ENCODE data around the gene ADGRL3.

The ADGRL3 gene

GRCh38 chr4:62028745-62029144, 828.6 kb downstream of the ADGRL3 start:
- Histone ChIP-seq H2AFZ (ENCODE audit: low read length) (no peak overlapping the region), H3K4me3 (ENCODE audit: low read depth, low read length, poor library complexity, severe bottlenecking) (no peak overlapping the region), H3K79me2 (ENCODE audit: insufficient read depth, low read length) (no peaks in the 10 kb centered on the region), H3F3A (ENCODE audit: insufficient read depth, low read length) (no peaks in the 10 kb centered on the region), H3K36me3 (ENCODE audit: insufficient read depth, low read length) (no peaks in the 10 kb centered on the region), H3K9me3 (ENCODE audit: low read length) (no peaks in the 10 kb centered on the region), H3K27ac (ENCODE audit: low read depth, low read length, poor library complexity, severe bottlenecking) (no peak overlapping the region), H4K20me1 (ENCODE audit: insufficient read depth, low read length) (no peaks in the 10 kb centered on the region), H3K4me1 (ENCODE audit: insufficient read depth, low read length, severe bottlenecking) (no peaks in the 10 kb centered on the region), H3K27me3 (ENCODE audit: insufficient read depth, low read length) (no peaks in the 10 kb centered on the region), H3K9ac (ENCODE audit: low read length) (no peak overlapping the region), H3K4me2 (ENCODE audit: low read length) (no peak overlapping the region), H3K9me2 (ENCODE audit: low read depth, low read length) (no peaks in the 10 kb centered on the region)
- TF ChIP-seq CTCF (IDR thresholded peaks at IDR 0.05; ENCODE audit: low read length) (no peak), EZH2 (IDR thresholded peaks at IDR 0.05; ENCODE audit: borderline replicate concordance, low read length) (no peak)

DNA sequence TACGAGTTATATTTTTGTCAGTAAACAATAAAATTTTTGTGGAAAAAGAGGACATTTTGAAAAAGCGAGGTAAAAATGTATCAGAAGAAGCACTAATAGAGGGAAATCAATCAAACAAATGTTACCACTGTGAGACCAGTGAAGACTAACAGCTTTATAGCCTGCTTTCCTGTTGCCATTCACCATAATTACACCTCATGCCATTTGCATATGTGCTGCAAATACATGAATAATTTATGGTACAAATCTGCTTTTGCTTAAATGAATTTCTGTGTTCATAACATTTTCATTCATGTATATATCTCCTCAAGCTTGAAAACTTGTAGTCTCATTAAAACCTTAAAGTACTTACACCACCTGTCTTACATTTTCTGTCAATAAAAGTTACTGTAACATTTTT, 830.8 kb downstream of the ADGRL3 start:
- no peaks in the 10 kb centered on the region for H3K79me2 ChIP-seq (ENCODE audit: insufficient read depth, low read length)
- H3K9me3 ChIP-seq (ENCODE audit: low read length): no peaks in the 10 kb centered on the region
- no peak overlapping the region for H3K4me3 ChIP-seq (ENCODE audit: low read depth, low read length, poor library complexity, severe bottlenecking)
- H4K20me1 ChIP-seq (ENCODE audit: insufficient read depth, low read length): no peaks in the 10 kb centered on the region
- H3K36me3 ChIP-seq (ENCODE audit: insufficient read depth, low read length): no peaks in the 10 kb centered on the region
- TF ChIP-seq EZH2 (IDR thresholded peaks at IDR 0.05; ENCODE audit: borderline replicate concordance, low read length) (no peak), CTCF (IDR thresholded peaks at IDR 0.05; ENCODE audit: low read length) (no peak)
- no peaks in the 10 kb centered on the region for H3F3A ChIP-seq (ENCODE audit: insufficient read depth, low read length)
- H3K27ac ChIP-seq (ENCODE audit: low read depth, low read length, poor library complexity, severe bottlenecking): no peak overlapping the region
- H3K9ac ChIP-seq (ENCODE audit: low read length): no peak overlapping the region
- H2AFZ ChIP-seq (ENCODE audit: low read length): no peak overlapping the region
- H3K4me2 ChIP-seq (ENCODE audit: low read length): no peak overlapping the region
- no peaks in the 10 kb centered on the region for H3K27me3 ChIP-seq (ENCODE audit: insufficient read depth, low read length)
- H3K9me2 ChIP-seq (ENCODE audit: low read depth, low read length): no peaks in the 10 kb centered on the region
- no peaks in the 10 kb centered on the region for H3K4me1 ChIP-seq (ENCODE audit: insufficient read depth, low read length, severe bottlenecking)

GRCh38 chr4:62037571-62037970, 837.4 kb downstream of the ADGRL3 start:
- Histone ChIP-seq H3K27ac (ENCODE audit: low read depth, low read length, poor library complexity, severe bottlenecking) (no peak overlapping the region), H3K9me3 (ENCODE audit: low read length) (no peaks in the 10 kb centered on the region), H3K4me3 (ENCODE audit: low read depth, low read length, poor library complexity, severe bottlenecking) (no peak overlapping the region), H3K4me2 (ENCODE audit: low read length) (no peak overlapping the region), H3K27me3 (ENCODE audit: insufficient read depth, low read length) (no peaks in the 10 kb centered on the region), H3K9ac (ENCODE audit: low read length) (no peak overlapping the region), H3K36me3 (ENCODE audit: insufficient read depth, low read length) (no peaks in the 10 kb centered on the region), H2AFZ (ENCODE audit: low read length) (no peak overlapping the region), H3F3A (ENCODE audit: insufficient read depth, low read length) (no peaks in the 10 kb centered on the region), H3K4me1 (ENCODE audit: insufficient read depth, low read length, severe bottlenecking) (no peaks in the 10 kb centered on the region), H4K20me1 (ENCODE audit: insufficient read depth, low read length) (no peaks in the 10 kb centered on the region), H3K79me2 (ENCODE audit: insufficient read depth, low read length) (no peaks in the 10 kb centered on the region), H3K9me2 (ENCODE audit: low read depth, low read length) (no peaks in the 10 kb centered on the region)
- TF ChIP-seq EZH2 (IDR thresholded peaks at IDR 0.05; ENCODE audit: borderline replicate concordance, low read length) (no peak), CTCF (IDR thresholded peaks at IDR 0.05; ENCODE audit: low read length) (no peak)

Data from OCI-LY1 (cell line).